Panc1 (cell line): ENCODE data around the gene STARD13. TPM values are rescaled to one million over a fixed set of nuclear protein-coding genes. Genes with fewer than 3 reads are reported as not detected.

Experiments used
- ATAC-seq: fragments of 200-7000 bp; cut with Tn5 transposase; 2 replicates; pipeline ENCODE4 v1.9.1; 2020; ENCODE audit warnings: mild to moderate bottlenecking, moderate library complexity
- BruUV-seq: library from RNA; stranded (reverse); fragments of 400-500 nt; replicated peaks from 2 replicates; lab custom pipeline; 2021; lab: Mats Ljungman, UMichigan
- CTCF ChIA-PET: fragments of 300-600 bp; sonication (Branson Sonifier 250); formaldehyde crosslinking; loops from one replicate; lab custom pipeline; 2022; ENCODE audit warnings: antibody characterized with exemption; lab: Charles Lee
- POLR2A ChIA-PET: fragments of 300-600 bp; sonication (Branson Sonifier 250); formaldehyde crosslinking; loops from one replicate; lab custom pipeline; 2022; ENCODE audit warnings: antibody characterized with exemption; lab: Charles Lee
- DNase-seq: peaks from one replicate; pipeline ENCODE4 v3.0.0-alpha.2; 2010; ENCODE audit warnings: low read depth, low spot score
- H3K27ac ChIP-seq: 2 replicates; pipeline ENCODE4 v1.5.1; 2011; ENCODE audit warnings: mild to moderate bottlenecking, low read length, inconsistent platforms
- H3K27me3 ChIP-seq: fragments of 200-500 bp; sonication (Bioruptor generic); 2 replicates; pipeline ENCODE4 v1.6.0; 2014; ENCODE audit warnings: low read length, inconsistent platforms; ENCODE audit not compliant: control insufficient read depth, insufficient read depth
- H3K36me3 ChIP-seq: fragments of 200-500 bp; sonication (Bioruptor generic); 2 replicates; pipeline ENCODE4 v1.5.1; 2014; ENCODE audit warnings: inconsistent platforms, mild to moderate bottlenecking, low read length, moderate library complexity; ENCODE audit not compliant: control insufficient read depth, insufficient read depth
- H3K4me1 ChIP-seq: 2 replicates; pipeline ENCODE4 v1.5.1; 2011; ENCODE audit warnings: inconsistent platforms, mild to moderate bottlenecking, low read length, moderate library complexity; ENCODE audit not compliant: control insufficient read depth, insufficient read depth
- H3K4me3 ChIP-seq, 2 experiments: 2 replicates each; pipeline ENCODE4 v1.5.1; 2011 to 2012; ENCODE audit warnings: low read depth in 2 of 2, low read length in 2 of 2, mild to moderate bottlenecking in 2 of 2, inconsistent platforms in 1 of 2, moderate library complexity in 1 of 2
- H3K9me3 ChIP-seq: fragments of 200-500 bp; sonication (Bioruptor generic); 2 replicates; pipeline ENCODE4 v1.5.1; 2014; ENCODE audit warnings: low read depth, mild to moderate bottlenecking, inconsistent platforms, low read length, moderate library complexity; ENCODE audit not compliant: control insufficient read depth, insufficient read depth
- CTCF ChIP-seq: fragments of 450-650 bp; IDR thresholded peaks from 2 replicates; pipeline ENCODE4 v1.5.1; 2017; ENCODE audit warnings: mild to moderate bottlenecking
- POLR2AphosphoS5 ChIP-seq: IDR thresholded peaks from 2 replicates; pipeline ENCODE4 v1.6.1; 2012; ENCODE audit warnings: mild to moderate bottlenecking, low read depth, low read length, moderate library complexity
- REST ChIP-seq, 2 experiments: IDR thresholded peaks; 2 replicates each; pipeline ENCODE4 v1.6.1; 2011 to 2012; ENCODE audit warnings: low read depth in 2 of 2, control low read depth in 1 of 2, low read length in 1 of 2, mild to moderate bottlenecking in 1 of 2, moderate library complexity in 1 of 2; ENCODE audit not compliant: insufficient read depth in 1 of 2
- SIN3A ChIP-seq: IDR thresholded peaks from 2 replicates; pipeline ENCODE4 v1.6.1; 2012; ENCODE audit warnings: low read depth, mild to moderate bottlenecking, low read length, moderate library complexity, borderline replicate concordance; ENCODE audit not compliant: insufficient read depth
- TCF7L2 ChIP-seq: IDR thresholded peaks from 2 replicates; pipeline ENCODE4 v1.6.1; 2011; ENCODE audit warnings: mild to moderate bottlenecking, low read depth, low read length, inconsistent platforms
- in situ Hi-C: cut with HindIII; loops from 2 replicates; pipeline ENCODE4 v1.10.0; 2016; ENCODE audit warnings: low sequenced_read_pairs, low pct_unique_long_range_greater_than_20kb
- intact Hi-C: fragments of 100-400 bp; cut with micrococcal nuclease; formaldehyde crosslinking; loops from one replicate; pipeline ENCODE4 v1.10.0; 2022; ENCODE audit not compliant: unreplicated experiment
- total RNA-seq: library from RNA; stranded (reverse); gene quantifications from one replicate; pipeline ENCODE4 v1.2.1, GENCODE V29; 2021; ENCODE audit not compliant: unreplicated experiment

Gene STARD13
- total RNA-seq, 1 experiment from 2014 or later = 6.5 TPM

GRCh38 chr13:33189470-33189869 lies 96.1 kb downstream of the STARD13 start:
- no peak overlapping the region for H3K4me3 ChIP-seq
- H3K27ac ChIP-seq = no peak overlapping the region
- ChIA-PET CTCF (no interaction called here), POLR2A (no interaction called here)
- H3K9me3 ChIP-seq = no peaks in the 10 kb centered on the region
- no peaks in the 10 kb centered on the region for H3K27me3 ChIP-seq
- no peak for DNase-seq
- TF ChIP-seq TCF7L2 (no peak), POLR2AphosphoS5 (no peak), REST (IDR thresholded peaks at IDR 0.05; ENCODE audit: insufficient read depth in 1 of 2, low read depth in 2 of 2, low read length in 1 of 2) (no peak)
- intact Hi-C loops (no loop called here), in situ Hi-C loops (no loop called here)
- no peaks in the 10 kb centered on the region; the same call in 1 of the 2 replicates for H3K36me3 ChIP-seq
- no TSS peak for BruUV-seq
- ATAC-seq = no peak
- peaks cover 9% of the 10 kb centered on the region; the same call in 1 of the 2 replicates for H3K4me1 ChIP-seq

- no peaks in the 10 kb centered on the region for H3K36me3 ChIP-seq
- TF ChIP-seq TCF7L2 (no peak), SIN3A (no peak), CTCF (no peak), POLR2AphosphoS5 (no peak), REST (IDR thresholded peaks at IDR 0.05; ENCODE audit: insufficient read depth in 1 of 2, low read depth in 2 of 2, low read length in 1 of 2) (no peak)
- DNase-seq (no peak), ATAC-seq (no peak)
- H3K4me3 ChIP-seq = no peak overlapping the region
- H3K4me1 ChIP-seq = peaks cover 5% of the 10 kb centered on the region; the same call in 1 of the 2 replicates
- H3K9me3 ChIP-seq = no peaks in the 10 kb centered on the region
- in situ Hi-C loops = no loop called here
- no peak overlapping the region for H3K27ac ChIP-seq
- ChIA-PET POLR2A (no interaction called here), CTCF (no interaction called here)
- intact Hi-C loops = no loop called here
- BruUV-seq = no TSS peak
- no peaks in the 10 kb centered on the region for H3K27me3 ChIP-seq
These were observed 97.3 kb downstream of the STARD13 start for GRCh38 chr13:33188093-33188882.
